KMS-11 (cell line): Measurements from ENCODE around the gene LHX4.

ENCODE experiments used
- H2AFZ ChIP-seq: fragments of 200-600 bp; sonication (generic); 2 replicates; pipeline ENCODE4 v1.6.1; 2016; ENCODE audit warnings: antibody characterized with exemption, mixed run types, low read depth
- H3K27ac ChIP-seq: fragments of 200-600 bp; sonication (generic); 2 replicates; pipeline ENCODE4 v1.6.1; 2016; ENCODE audit warnings: mild to moderate bottlenecking, mixed run types
- H3K27me3 ChIP-seq: fragments of 200-600 bp; sonication (generic); 2 replicates; pipeline ENCODE4 v1.6.1; 2017; ENCODE audit warnings: mild to moderate bottlenecking, low read depth, mixed run types, moderate library complexity; ENCODE audit not compliant: insufficient read depth
- H3K36me3 ChIP-seq: fragments of 200-600 bp; sonication (generic); 2 replicates; pipeline ENCODE4 v1.6.1; 2017; ENCODE audit warnings: mild to moderate bottlenecking, mixed run types; ENCODE audit not compliant: insufficient read depth
- H3K4me1 ChIP-seq: fragments of 200-600 bp; sonication (generic); 2 replicates; pipeline ENCODE4 v1.6.1; 2016; ENCODE audit warnings: mild to moderate bottlenecking, low read depth, mixed run types; ENCODE audit not compliant: poor library complexity, severe bottlenecking
- H3K4me2 ChIP-seq: fragments of 200-600 bp; sonication (generic); 2 replicates; pipeline ENCODE4 v1.7.0; 2016; ENCODE audit warnings: mild to moderate bottlenecking, mixed run types
- H3K4me3 ChIP-seq: fragments of 200-600 bp; sonication (generic); IDR thresholded peaks from 2 replicates; pipeline ENCODE4 v1.6.1; 2017; ENCODE audit warnings: low read depth, low read length, mixed read lengths; ENCODE audit not compliant: insufficient read depth
- H3K79me2 ChIP-seq: fragments of 200-600 bp; sonication (generic); 2 replicates; pipeline ENCODE4 v1.6.1; 2016; ENCODE audit warnings: low read depth, mixed run types; ENCODE audit not compliant: insufficient read depth
- H3K9ac ChIP-seq: fragments of 200-600 bp; sonication (generic); 2 replicates; pipeline ENCODE4 v1.6.1; 2016; ENCODE audit warnings: mild to moderate bottlenecking, mixed run types
- H4K20me1 ChIP-seq: fragments of 200-600 bp; sonication (generic); 2 replicates; pipeline ENCODE4 v1.6.1; 2016; ENCODE audit warnings: mild to moderate bottlenecking, mixed run types; ENCODE audit not compliant: insufficient read depth
- TF ChIP-seq, protein P1 (sequence below): fragments of 200-600 bp; sonication (generic); conservative IDR thresholded peaks from 2 replicates; pipeline ENCODE4 v1.6.1; 2017; ENCODE audit warnings: low read depth, mild to moderate bottlenecking, antibody characterized with exemption, low read length, moderate library complexity, mixed read lengths

LHX4 gene

DNA sequence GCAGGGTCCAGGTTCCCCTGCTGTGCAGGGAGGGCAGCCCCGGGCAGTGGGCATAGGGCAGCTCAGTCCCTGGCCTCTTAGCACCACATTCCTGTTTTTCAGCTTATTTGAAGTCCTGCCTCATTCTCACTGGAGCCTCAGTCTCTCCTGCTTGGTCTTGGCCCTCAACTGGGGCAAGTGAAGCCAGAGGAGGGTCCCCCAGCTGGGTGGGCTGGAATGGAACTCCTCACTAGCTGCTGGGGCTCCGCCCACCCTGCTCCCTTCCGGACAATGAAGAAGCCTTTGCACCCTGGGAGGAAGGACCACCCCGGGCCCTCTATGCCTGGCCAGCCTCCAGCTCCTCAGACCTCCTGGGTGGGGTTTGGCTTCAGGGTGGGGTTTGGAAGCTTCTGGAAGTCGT, 32.8 kb upstream of the LHX4 start:
- no peaks in the 10 kb centered on the region for H3K79me2 ChIP-seq
- H3K36me3 ChIP-seq: no peaks in the 10 kb centered on the region
- H3K27ac ChIP-seq: no peak overlapping the region
- H3K4me1 ChIP-seq: no peaks in the 10 kb centered on the region
- no peak overlapping the region for H2AFZ ChIP-seq
- H3K27me3 ChIP-seq: no peaks in the 10 kb centered on the region
- H3K4me2 ChIP-seq: no peak overlapping the region
- TF ChIP-seq, protein P1, sequence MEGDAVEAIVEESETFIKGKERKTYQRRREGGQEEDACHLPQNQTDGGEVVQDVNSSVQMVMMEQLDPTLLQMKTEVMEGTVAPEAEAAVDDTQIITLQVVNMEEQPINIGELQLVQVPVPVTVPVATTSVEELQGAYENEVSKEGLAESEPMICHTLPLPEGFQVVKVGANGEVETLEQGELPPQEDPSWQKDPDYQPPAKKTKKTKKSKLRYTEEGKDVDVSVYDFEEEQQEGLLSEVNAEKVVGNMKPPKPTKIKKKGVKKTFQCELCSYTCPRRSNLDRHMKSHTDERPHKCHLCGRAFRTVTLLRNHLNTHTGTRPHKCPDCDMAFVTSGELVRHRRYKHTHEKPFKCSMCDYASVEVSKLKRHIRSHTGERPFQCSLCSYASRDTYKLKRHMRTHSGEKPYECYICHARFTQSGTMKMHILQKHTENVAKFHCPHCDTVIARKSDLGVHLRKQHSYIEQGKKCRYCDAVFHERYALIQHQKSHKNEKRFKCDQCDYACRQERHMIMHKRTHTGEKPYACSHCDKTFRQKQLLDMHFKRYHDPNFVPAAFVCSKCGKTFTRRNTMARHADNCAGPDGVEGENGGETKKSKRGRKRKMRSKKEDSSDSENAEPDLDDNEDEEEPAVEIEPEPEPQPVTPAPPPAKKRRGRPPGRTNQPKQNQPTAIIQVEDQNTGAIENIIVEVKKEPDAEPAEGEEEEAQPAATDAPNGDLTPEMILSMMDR: no peak
- no peaks in the 10 kb centered on the region for H4K20me1 ChIP-seq
- H3K4me3 ChIP-seq: no peak overlapping the region
- H3K9ac ChIP-seq: no peak overlapping the region

DNA sequence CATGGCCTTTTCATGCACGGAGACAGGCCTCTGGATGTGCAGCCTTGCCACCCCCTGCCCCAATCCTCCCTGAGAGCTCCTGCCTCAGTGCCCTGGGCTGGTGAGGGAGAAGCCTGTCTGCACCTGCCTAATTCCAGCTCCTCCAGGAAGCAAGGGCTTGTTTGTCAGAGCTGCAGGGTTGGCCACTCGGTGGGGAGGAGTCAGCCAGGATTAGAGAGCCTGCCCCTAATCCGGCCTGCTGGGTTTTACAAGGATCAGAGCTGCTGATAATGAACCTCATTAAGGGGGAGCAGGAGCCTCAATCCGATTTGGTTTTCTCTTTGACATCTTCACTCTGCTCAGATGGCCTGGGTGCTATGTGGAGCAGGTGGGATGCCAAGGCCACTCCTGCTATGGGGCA, 31.9 kb upstream of the LHX4 start:
- no peak overlapping the region for H3K4me2 ChIP-seq
- no peak overlapping the region for H2AFZ ChIP-seq
- TF ChIP-seq, protein P1: no peak
- no peak overlapping the region for H3K9ac ChIP-seq
- no peak overlapping the region for H3K4me3 ChIP-seq
- no peaks in the 10 kb centered on the region for H3K36me3 ChIP-seq
- no peaks in the 10 kb centered on the region for H3K27me3 ChIP-seq
- H4K20me1 ChIP-seq: no peaks in the 10 kb centered on the region
- no peaks in the 10 kb centered on the region for H3K4me1 ChIP-seq
- no peaks in the 10 kb centered on the region for H3K79me2 ChIP-seq
- no peak overlapping the region for H3K27ac ChIP-seq

DNA sequence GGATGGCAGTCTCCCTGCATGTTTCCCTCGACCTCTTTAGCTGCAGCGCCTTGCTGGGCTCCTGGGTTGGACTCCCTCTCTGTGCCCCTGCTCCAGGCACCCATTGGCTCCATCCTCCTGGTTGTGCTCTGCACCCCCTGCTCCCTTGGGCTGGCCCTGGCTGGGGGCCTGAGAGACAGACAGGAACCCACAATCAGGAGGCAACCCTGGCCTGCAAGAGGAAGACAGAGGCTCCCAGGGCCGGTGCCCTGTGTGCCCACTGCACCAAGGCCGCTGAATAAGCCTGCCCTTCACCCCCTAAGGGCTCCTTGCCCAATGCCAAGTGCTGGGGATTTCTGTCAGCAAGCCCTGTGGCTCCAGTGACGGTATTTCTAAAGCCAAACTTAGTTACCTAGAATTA, 31.5 kb upstream of the LHX4 start:
- Histone ChIP-seq H3K36me3 (no peaks in the 10 kb centered on the region), H2AFZ (no peak overlapping the region), H3K27me3 (no peaks in the 10 kb centered on the region), H4K20me1 (no peaks in the 10 kb centered on the region), H3K27ac (no peak overlapping the region), H3K9ac (no peak overlapping the region), H3K4me2 (no peak overlapping the region), H3K79me2 (no peaks in the 10 kb centered on the region), H3K4me3 (no peak overlapping the region), H3K4me1 (no peaks in the 10 kb centered on the region)
- TF ChIP-seq, protein P1: no peak

DNA sequence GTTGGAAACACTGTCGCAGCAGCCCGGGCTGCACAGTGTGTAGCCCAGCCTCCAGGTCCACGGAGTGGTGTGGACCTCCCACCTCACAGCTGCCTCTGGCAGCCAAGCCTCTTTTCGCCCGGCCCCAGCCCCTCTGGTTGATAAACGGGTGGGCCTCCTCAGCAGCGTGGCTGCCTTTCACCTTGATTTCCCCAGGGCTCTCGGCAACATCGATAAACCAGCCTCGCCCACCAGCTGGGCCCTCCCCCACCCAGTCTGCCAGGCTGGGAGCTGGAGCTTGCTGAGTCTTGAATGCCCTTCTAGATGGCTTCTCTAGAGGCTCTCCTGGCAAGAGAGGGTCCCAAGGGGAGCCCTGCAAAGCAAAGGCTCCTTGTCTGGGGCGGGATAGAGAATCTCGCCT, 31.0 kb upstream of the LHX4 start:
- no peaks in the 10 kb centered on the region for H3K27me3 ChIP-seq
- no peak overlapping the region for H3K4me3 ChIP-seq
- H3K4me2 ChIP-seq: no peak overlapping the region
- no peak overlapping the region for H3K9ac ChIP-seq
- TF ChIP-seq, protein P1: no peak
- H3K27ac ChIP-seq: no peak overlapping the region
- no peaks in the 10 kb centered on the region for H4K20me1 ChIP-seq
- H3K79me2 ChIP-seq: no peaks in the 10 kb centered on the region
- no peak overlapping the region for H2AFZ ChIP-seq
- H3K4me1 ChIP-seq: no peaks in the 10 kb centered on the region
- no peaks in the 10 kb centered on the region for H3K36me3 ChIP-seq
